ENCODE data around the gene STXBP6. TPM values are rescaled to one million over a fixed set of nuclear protein-coding genes. Genes with fewer than 3 reads are reported as not detected.

STXBP6 gene
- polyA plus RNA-seq, 1 donor from 2014 or later, result 14.6 TPM

GRCh38 chr14:24816011-24816928, 233.7 kb downstream of the STXBP6 start:
- Histone ChIP-seq H3K9me3 (ENCODE audit: low read length) (no peaks in the 10 kb centered on the region), H3K9me2 (ENCODE audit: insufficient read depth, low read length) (no peaks in the 10 kb centered on the region), H2AFZ (ENCODE audit: low read depth, low read length) (no peak overlapping the region), H3K27ac (ENCODE audit: low read length) (no peak overlapping the region), H4K20me1 (ENCODE audit: insufficient read depth) (no peaks in the 10 kb centered on the region), H3F3A (ENCODE audit: insufficient read depth, low read length, poor library complexity, severe bottlenecking) (no peaks in the 10 kb centered on the region), H3K9ac (ENCODE audit: low read length) (no peak overlapping the region), H3K4me2 (ENCODE audit: low read length) (no peak overlapping the region), H3K36me3 (ENCODE audit: insufficient read depth, low read length) (no peaks in the 10 kb centered on the region), H3K27me3 (ENCODE audit: insufficient read depth, low read depth, low read length) (no peaks in the 10 kb centered on the region), H3K4me3 (ENCODE audit: low read length) (no peak overlapping the region), H3K79me2 (replicated peaks; ENCODE audit: insufficient read depth, low read length) (no peaks in the 10 kb centered on the region)
- TF ChIP-seq EP300 (conservative IDR thresholded peaks at IDR 0.05; ENCODE audit: poor library complexity, severe bottlenecking) (no peak), TAF1 (IDR thresholded peaks at IDR 0.05; ENCODE audit: low read depth) (no peak), EZH2 (IDR thresholded peaks at IDR 0.05; ENCODE audit: borderline replicate concordance, insufficient read depth, low read length, poor library complexity, severe bottlenecking) (no peak), MXI1 (conservative IDR thresholded peaks at IDR 0.05; ENCODE audit: poor library complexity, severe bottlenecking) (no peak), RAD21 (conservative IDR thresholded peaks at IDR 0.05) (no peak), POLR2AphosphoS5 (IDR thresholded peaks at IDR 0.05) (no peak), SMC3 (conservative IDR thresholded peaks at IDR 0.05; ENCODE audit: poor library complexity) (no peak)
- TF ChIP-seq, protein P1, sequence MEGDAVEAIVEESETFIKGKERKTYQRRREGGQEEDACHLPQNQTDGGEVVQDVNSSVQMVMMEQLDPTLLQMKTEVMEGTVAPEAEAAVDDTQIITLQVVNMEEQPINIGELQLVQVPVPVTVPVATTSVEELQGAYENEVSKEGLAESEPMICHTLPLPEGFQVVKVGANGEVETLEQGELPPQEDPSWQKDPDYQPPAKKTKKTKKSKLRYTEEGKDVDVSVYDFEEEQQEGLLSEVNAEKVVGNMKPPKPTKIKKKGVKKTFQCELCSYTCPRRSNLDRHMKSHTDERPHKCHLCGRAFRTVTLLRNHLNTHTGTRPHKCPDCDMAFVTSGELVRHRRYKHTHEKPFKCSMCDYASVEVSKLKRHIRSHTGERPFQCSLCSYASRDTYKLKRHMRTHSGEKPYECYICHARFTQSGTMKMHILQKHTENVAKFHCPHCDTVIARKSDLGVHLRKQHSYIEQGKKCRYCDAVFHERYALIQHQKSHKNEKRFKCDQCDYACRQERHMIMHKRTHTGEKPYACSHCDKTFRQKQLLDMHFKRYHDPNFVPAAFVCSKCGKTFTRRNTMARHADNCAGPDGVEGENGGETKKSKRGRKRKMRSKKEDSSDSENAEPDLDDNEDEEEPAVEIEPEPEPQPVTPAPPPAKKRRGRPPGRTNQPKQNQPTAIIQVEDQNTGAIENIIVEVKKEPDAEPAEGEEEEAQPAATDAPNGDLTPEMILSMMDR (IDR thresholded peaks at IDR 0.05; ENCODE audit: poor library complexity, severe bottlenecking), result no peak
- TF ChIP-seq, protein P2, sequence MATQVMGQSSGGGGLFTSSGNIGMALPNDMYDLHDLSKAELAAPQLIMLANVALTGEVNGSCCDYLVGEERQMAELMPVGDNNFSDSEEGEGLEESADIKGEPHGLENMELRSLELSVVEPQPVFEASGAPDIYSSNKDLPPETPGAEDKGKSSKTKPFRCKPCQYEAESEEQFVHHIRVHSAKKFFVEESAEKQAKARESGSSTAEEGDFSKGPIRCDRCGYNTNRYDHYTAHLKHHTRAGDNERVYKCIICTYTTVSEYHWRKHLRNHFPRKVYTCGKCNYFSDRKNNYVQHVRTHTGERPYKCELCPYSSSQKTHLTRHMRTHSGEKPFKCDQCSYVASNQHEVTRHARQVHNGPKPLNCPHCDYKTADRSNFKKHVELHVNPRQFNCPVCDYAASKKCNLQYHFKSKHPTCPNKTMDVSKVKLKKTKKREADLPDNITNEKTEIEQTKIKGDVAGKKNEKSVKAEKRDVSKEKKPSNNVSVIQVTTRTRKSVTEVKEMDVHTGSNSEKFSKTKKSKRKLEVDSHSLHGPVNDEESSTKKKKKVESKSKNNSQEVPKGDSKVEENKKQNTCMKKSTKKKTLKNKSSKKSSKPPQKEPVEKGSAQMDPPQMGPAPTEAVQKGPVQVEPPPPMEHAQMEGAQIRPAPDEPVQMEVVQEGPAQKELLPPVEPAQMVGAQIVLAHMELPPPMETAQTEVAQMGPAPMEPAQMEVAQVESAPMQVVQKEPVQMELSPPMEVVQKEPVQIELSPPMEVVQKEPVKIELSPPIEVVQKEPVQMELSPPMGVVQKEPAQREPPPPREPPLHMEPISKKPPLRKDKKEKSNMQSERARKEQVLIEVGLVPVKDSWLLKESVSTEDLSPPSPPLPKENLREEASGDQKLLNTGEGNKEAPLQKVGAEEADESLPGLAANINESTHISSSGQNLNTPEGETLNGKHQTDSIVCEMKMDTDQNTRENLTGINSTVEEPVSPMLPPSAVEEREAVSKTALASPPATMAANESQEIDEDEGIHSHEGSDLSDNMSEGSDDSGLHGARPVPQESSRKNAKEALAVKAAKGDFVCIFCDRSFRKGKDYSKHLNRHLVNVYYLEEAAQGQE (IDR thresholded peaks at IDR 0.05; ENCODE audit: borderline replicate concordance), result no peak

DNA sequence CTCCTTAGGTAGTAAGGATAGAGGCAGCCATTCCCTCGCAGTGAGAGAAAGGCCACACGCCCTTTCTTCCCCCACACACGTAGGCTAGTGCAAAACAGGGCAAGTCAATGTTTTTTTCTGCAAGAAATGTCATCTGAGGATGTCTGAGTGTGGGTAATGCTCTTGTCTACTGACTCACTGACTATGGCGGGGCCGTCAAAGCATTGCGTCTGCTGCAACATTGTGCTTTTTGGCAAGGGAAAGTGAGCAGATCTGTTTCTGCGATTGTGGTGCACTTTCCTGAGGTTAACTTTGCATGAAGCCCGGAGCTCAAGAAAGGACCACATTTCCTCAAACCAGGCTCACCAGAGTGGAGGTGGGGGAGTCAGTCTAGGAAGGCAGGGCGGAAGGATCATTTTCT, 234.4 kb downstream of the STXBP6 start:
- Histone ChIP-seq H3F3A (ENCODE audit: insufficient read depth, low read length, poor library complexity, severe bottlenecking) (no peaks in the 10 kb centered on the region), H3K9me2 (ENCODE audit: insufficient read depth, low read length) (no peaks in the 10 kb centered on the region), H3K27ac (ENCODE audit: low read length) (no peak overlapping the region)

More for the DNA sequence above, 234.4 kb downstream of the STXBP6 start:
- H3K27me3 ChIP-seq (ENCODE audit: insufficient read depth, low read depth, low read length), result no peaks in the 10 kb centered on the region
- no peak overlapping the region for H2AFZ ChIP-seq (ENCODE audit: low read depth, low read length)
- no peak for TF ChIP-seq SMC3 (conservative IDR thresholded peaks at IDR 0.05; ENCODE audit: poor library complexity)
- TF ChIP-seq MXI1 (conservative IDR thresholded peaks at IDR 0.05; ENCODE audit: poor library complexity, severe bottlenecking), result no peak
- TF ChIP-seq, protein P2 (IDR thresholded peaks at IDR 0.05; ENCODE audit: borderline replicate concordance), result no peak
- no peak for TF ChIP-seq TAF1 (IDR thresholded peaks at IDR 0.05; ENCODE audit: low read depth)
- TF ChIP-seq RAD21 (conservative IDR thresholded peaks at IDR 0.05), result no peak
- H3K9me3 ChIP-seq (ENCODE audit: low read length), result no peaks in the 10 kb centered on the region
- no peaks in the 10 kb centered on the region for H4K20me1 ChIP-seq (ENCODE audit: insufficient read depth)
- H3K36me3 ChIP-seq (ENCODE audit: insufficient read depth, low read length), result no peaks in the 10 kb centered on the region
- no peak overlapping the region for H3K4me3 ChIP-seq (ENCODE audit: low read length)
- H3K79me2 ChIP-seq (replicated peaks; ENCODE audit: insufficient read depth, low read length), result no peaks in the 10 kb centered on the region
- H3K9ac ChIP-seq (ENCODE audit: low read length), result no peak overlapping the region
- H3K4me2 ChIP-seq (ENCODE audit: low read length), result no peak overlapping the region

Measured in neural cell (in vitro differentiated cells).